Measurements from ENCODE around the gene GPR156. TPM values are rescaled to one million over a fixed set of nuclear protein-coding genes. Genes with fewer than 3 reads are reported as not detected.

Gene GPR156
- total and polyA plus RNA-seq, 2 donors (not counting 3 experiments of a cell fraction or from before 2014, with no cell fraction given) = 0.14 to 0.27 TPM

DNA sequence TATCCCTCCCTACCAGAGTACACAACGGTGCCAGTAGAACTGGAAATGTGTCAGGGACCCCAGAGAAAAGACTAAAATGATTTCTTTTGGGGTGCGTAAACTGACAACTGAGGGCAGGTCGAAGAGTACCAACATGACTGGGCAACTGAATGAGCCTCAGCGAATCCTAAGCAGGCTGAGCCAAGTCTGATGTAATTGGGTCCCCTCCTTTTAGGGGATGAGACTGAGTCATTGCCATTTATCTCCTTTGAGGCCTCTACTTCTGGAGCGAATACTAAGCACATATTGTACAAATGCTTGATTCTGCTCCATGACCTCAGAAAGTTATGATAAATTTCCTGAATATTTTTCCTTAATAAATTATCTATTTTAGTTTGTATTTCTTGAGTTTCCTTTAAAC lies 17.3 kb upstream of the GPR156 start:
- Histone ChIP-seq H3K9ac (replicated peaks; ENCODE audit: extremely low read depth, insufficient read depth, low read length) (no peak overlapping the region), H3K4me1 (ENCODE audit: control insufficient read depth, extremely low read depth, insufficient read depth, low read length) (no peaks in the 10 kb centered on the region), H3K27ac (ENCODE audit: insufficient read depth, low read depth, low read length) (no peak overlapping the region), H4K20me1 (replicated peaks; ENCODE audit: control insufficient read depth, extremely low read depth, insufficient read depth, low read length) (no peaks in the 10 kb centered on the region), H3K4me2 (ENCODE audit: insufficient read depth, low read length) (no peak overlapping the region), H3K79me2 (ENCODE audit: control insufficient read depth, insufficient read depth, low read length) (no peaks in the 10 kb centered on the region), H2AFZ (ENCODE audit: low read depth, low read length) (no peak overlapping the region), H3K36me3 (ENCODE audit: control insufficient read depth in 2 of 2, extremely low read depth in 1 of 2, insufficient read depth in 2 of 2, low read length in 2 of 2) (no peaks in the 10 kb centered on the region), H3K9me1 (replicated peaks; ENCODE audit: control insufficient read depth, extremely low read depth, insufficient read depth, low read length) (no peaks in the 10 kb centered on the region), H3K4me3 (replicated peaks in 1 of 3; ENCODE audit: insufficient read depth in 1 of 3, low read depth in 1 of 3, low read length in 3 of 3) (no peak overlapping the region), H3K9me3 (replicated peaks; ENCODE audit: control insufficient read depth, insufficient read depth, low read length) (no peaks in the 10 kb centered on the region), H3K27me3 (ENCODE audit: control insufficient read depth in 2 of 2, insufficient read depth in 2 of 2, low read length in 2 of 2) (no peaks in the 10 kb centered on the region)
- ChIA-PET CTCF (no interaction called here), POLR2A (no interaction called here)
- dilution Hi-C loops (cut with MboI; ENCODE audit: extremely low pct_ligation_motif_present, low sequenced_read_pairs) (no loop called here), intact Hi-C loops (cut with micrococcal nuclease) (no loop called here)
- FAIRE-seq (no peak), DNase-seq (ENCODE audit: low read depth, low spot score) (no peak)
- BruUV-seq (replicated peaks) = no TSS peak
- no peak for TF ChIP-seq JUN (IDR thresholded peaks at IDR 0.05; ENCODE audit: borderline replicate concordance, insufficient read depth, insufficient read length, low read depth)
- TF ChIP-seq EZH2 (IDR thresholded peaks at IDR 0.05; ENCODE audit: borderline replicate concordance, low read depth, low read length, severe bottlenecking) = no peak
- TF ChIP-seq POLR2AphosphoS5 (IDR thresholded peaks at IDR 0.05; ENCODE audit: insufficient read depth, low read depth, low read length) = no peak
- TF ChIP-seq, protein P1, sequence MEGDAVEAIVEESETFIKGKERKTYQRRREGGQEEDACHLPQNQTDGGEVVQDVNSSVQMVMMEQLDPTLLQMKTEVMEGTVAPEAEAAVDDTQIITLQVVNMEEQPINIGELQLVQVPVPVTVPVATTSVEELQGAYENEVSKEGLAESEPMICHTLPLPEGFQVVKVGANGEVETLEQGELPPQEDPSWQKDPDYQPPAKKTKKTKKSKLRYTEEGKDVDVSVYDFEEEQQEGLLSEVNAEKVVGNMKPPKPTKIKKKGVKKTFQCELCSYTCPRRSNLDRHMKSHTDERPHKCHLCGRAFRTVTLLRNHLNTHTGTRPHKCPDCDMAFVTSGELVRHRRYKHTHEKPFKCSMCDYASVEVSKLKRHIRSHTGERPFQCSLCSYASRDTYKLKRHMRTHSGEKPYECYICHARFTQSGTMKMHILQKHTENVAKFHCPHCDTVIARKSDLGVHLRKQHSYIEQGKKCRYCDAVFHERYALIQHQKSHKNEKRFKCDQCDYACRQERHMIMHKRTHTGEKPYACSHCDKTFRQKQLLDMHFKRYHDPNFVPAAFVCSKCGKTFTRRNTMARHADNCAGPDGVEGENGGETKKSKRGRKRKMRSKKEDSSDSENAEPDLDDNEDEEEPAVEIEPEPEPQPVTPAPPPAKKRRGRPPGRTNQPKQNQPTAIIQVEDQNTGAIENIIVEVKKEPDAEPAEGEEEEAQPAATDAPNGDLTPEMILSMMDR (IDR thresholded peaks at IDR 0.05; ENCODE audit: extremely low read depth in 1 of 2, insufficient read depth in 1 of 2, low read depth in 1 of 2, low read length in 2 of 2) = no peak
- TF ChIP-seq POLR2A (IDR thresholded peaks at IDR 0.05; ENCODE audit: low read depth, low read length) = no peak
- TF ChIP-seq MYC (IDR thresholded peaks at IDR 0.05; ENCODE audit: low read depth, low read length) = no peak
- TF ChIP-seq, protein P2, sequence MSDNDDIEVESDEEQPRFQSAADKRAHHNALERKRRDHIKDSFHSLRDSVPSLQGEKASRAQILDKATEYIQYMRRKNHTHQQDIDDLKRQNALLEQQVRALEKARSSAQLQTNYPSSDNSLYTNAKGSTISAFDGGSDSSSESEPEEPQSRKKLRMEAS (IDR thresholded peaks at IDR 0.05; ENCODE audit: insufficient read depth, insufficient read length) = no peak
- no peak for TF ChIP-seq GATA2 (IDR thresholded peaks at IDR 0.05; ENCODE audit: insufficient read depth, insufficient read length, low read depth, low read length)
- no peak for TF ChIP-seq FOS (IDR thresholded peaks at IDR 0.05; ENCODE audit: borderline replicate concordance, insufficient read depth, low read length)

Measured in endothelial cell of umbilical vein (primary cell).